H9 (cell line): ENCODE measurements around the gene GMPR. TPM values are rescaled to one million over a fixed set of nuclear protein-coding genes. Genes with fewer than 3 reads are reported as not detected.

ENCODE experiments used
- DNase-seq: peaks from one replicate; pipeline ENCODE4 v3.0.0-alpha.2; 2017
- H2AFZ ChIP-seq: one replicate; pipeline ENCODE4 v1.6.1; 2013; ENCODE audit warnings: mild to moderate bottlenecking, low read length, control low read depth, moderate library complexity
- H2AK5ac ChIP-seq: 2 replicates; pipeline ENCODE4 v1.6.1; 2013; ENCODE audit warnings: low read length, control low read depth, mixed read lengths; ENCODE audit not compliant: insufficient read length
- H2BK120ac ChIP-seq: one replicate; pipeline ENCODE4 v1.6.1; 2013; ENCODE audit warnings: low read depth, mild to moderate bottlenecking, low read length, control low read depth, inconsistent platforms; ENCODE audit not compliant: poor library complexity, severe bottlenecking
- H2BK12ac ChIP-seq: 2 replicates; pipeline ENCODE4 v1.6.1; 2013; ENCODE audit warnings: low read length, control low read depth, mixed read lengths, low read depth; ENCODE audit not compliant: insufficient read length
- H2BK15ac ChIP-seq: 2 replicates; pipeline ENCODE4 v1.6.1; 2013; ENCODE audit warnings: low read depth, low read length, control low read depth
- H2BK20ac ChIP-seq: one replicate; pipeline ENCODE4 v1.6.1; 2013; ENCODE audit warnings: low read depth, mild to moderate bottlenecking, low read length, control low read depth, inconsistent platforms; ENCODE audit not compliant: poor library complexity, severe bottlenecking
- H2BK5ac ChIP-seq: 2 replicates; pipeline ENCODE4 v1.6.1; 2013; ENCODE audit warnings: low read length, control low read depth, mixed read lengths; ENCODE audit not compliant: insufficient read length
- H3K14ac ChIP-seq: 2 replicates; pipeline ENCODE4 v1.6.1; 2013; ENCODE audit warnings: low read length, control low read depth; ENCODE audit not compliant: insufficient read depth
- H3K18ac ChIP-seq: 2 replicates; pipeline ENCODE4 v1.6.1; 2013; ENCODE audit warnings: low read depth, mild to moderate bottlenecking, mixed read lengths, low read length, control low read depth; ENCODE audit not compliant: insufficient read length
- H3K23ac ChIP-seq: 2 replicates; pipeline ENCODE4 v1.6.1; 2013; ENCODE audit warnings: low read length, control low read depth, mixed read lengths, low read depth; ENCODE audit not compliant: insufficient read length
- H3K23me2 ChIP-seq: 2 replicates; pipeline ENCODE4 v1.6.1; 2013; ENCODE audit warnings: low read depth, mild to moderate bottlenecking, mixed read lengths, low read length, control low read depth; ENCODE audit not compliant: insufficient read length, poor library complexity, severe bottlenecking
- H3K27ac ChIP-seq: 2 replicates; pipeline ENCODE4 v1.5.1; 2013; ENCODE audit warnings: low read length, control low read depth, mixed read lengths, low read depth; ENCODE audit not compliant: insufficient read length
- H3K27me3 ChIP-seq: 2 replicates; pipeline ENCODE4 v1.6.1; 2013; ENCODE audit warnings: low read length, control low read depth, inconsistent platforms; ENCODE audit not compliant: insufficient read depth
- H3K4ac ChIP-seq: 2 replicates; pipeline ENCODE4 v1.6.1; 2013; ENCODE audit warnings: low read depth, mild to moderate bottlenecking, control low read depth, inconsistent platforms, low read length, moderate library complexity
- H3K4me1 ChIP-seq: 2 replicates; pipeline ENCODE4 v1.6.1; 2013; ENCODE audit warnings: low read length, control low read depth, inconsistent platforms; ENCODE audit not compliant: insufficient read depth
- H3K4me2 ChIP-seq: 2 replicates; pipeline ENCODE4 v1.6.1; 2013; ENCODE audit warnings: low read length, control low read depth, mixed read lengths; ENCODE audit not compliant: insufficient read length, insufficient read depth
- H3K56ac ChIP-seq: 2 replicates; pipeline ENCODE4 v1.6.1; 2013; ENCODE audit warnings: low read depth, mild to moderate bottlenecking, mixed read lengths, low read length, control low read depth; ENCODE audit not compliant: insufficient read length
- H3K79me1 ChIP-seq: 2 replicates; pipeline ENCODE4 v1.6.1; 2013; ENCODE audit warnings: low read depth, mild to moderate bottlenecking, moderate library complexity, low read length, control low read depth, inconsistent platforms; ENCODE audit not compliant: insufficient read depth, poor library complexity, severe bottlenecking
- H3K79me2 ChIP-seq: 2 replicates; pipeline ENCODE4 v1.6.1; 2013; ENCODE audit warnings: low read length, control low read depth, inconsistent platforms; ENCODE audit not compliant: insufficient read depth
- H3K9ac ChIP-seq: 2 replicates; pipeline ENCODE4 v1.6.1; 2013; ENCODE audit warnings: low read length, control low read depth, mixed read lengths; ENCODE audit not compliant: insufficient read length; ENCODE audit errors: extremely low read depth
- H3K9me3 ChIP-seq: one replicate; pipeline ENCODE4 v1.6.1; 2013; ENCODE audit warnings: low read depth, low read length, inconsistent platforms; ENCODE audit not compliant: control insufficient read depth
- H3T11ph ChIP-seq: one replicate; pipeline ENCODE4 v1.6.1; 2013; ENCODE audit warnings: mild to moderate bottlenecking, low read length, control low read depth, inconsistent platforms
- H4K20me1 ChIP-seq: one replicate; pipeline ENCODE4 v1.6.1; 2013; ENCODE audit not compliant: control insufficient read depth, insufficient read length, insufficient read depth
- H4K5ac ChIP-seq: 2 replicates; pipeline ENCODE4 v1.6.1; 2013; ENCODE audit warnings: low read depth, mild to moderate bottlenecking, mixed read lengths, low read length, control low read depth; ENCODE audit not compliant: insufficient read length
- H4K8ac ChIP-seq: replicated peaks from 2 replicates; pipeline ENCODE4 v1.6.1; 2013; ENCODE audit warnings: low read length, control low read depth, mixed read lengths, low read depth; ENCODE audit not compliant: insufficient read length
- H4K91ac ChIP-seq: 2 replicates; pipeline ENCODE4 v1.6.1; 2013; ENCODE audit warnings: low read depth, mild to moderate bottlenecking, moderate library complexity, mixed read lengths, low read length, control low read depth; ENCODE audit not compliant: insufficient read length
- H3K27ac Mint-ChIP-seq, 3 experiments: 2 replicates in 2 of 3; 3 replicates in 1 of 3; pipeline ENCODE4 v1.8.0; 2020 to 2021; ENCODE audit warnings: mixed read lengths in 3 of 3, mild to moderate bottlenecking in 1 of 3, moderate library complexity in 1 of 3
- H3K27me3 Mint-ChIP-seq: 2 replicates; pipeline ENCODE4 v1.8.0; 2021; ENCODE audit warnings: low read depth, mild to moderate bottlenecking, moderate library complexity, mixed read lengths
- H3K36me3 Mint-ChIP-seq, 3 experiments: 2 replicates in 2 of 3; 3 replicates in 1 of 3; pipeline ENCODE4 v1.8.0; 2020 to 2021; ENCODE audit warnings: low read depth in 3 of 3, mixed read lengths in 3 of 3; ENCODE audit not compliant: insufficient read depth in 1 of 3
- H3K4me1 Mint-ChIP-seq, 2 experiments: 2 replicates each; pipeline ENCODE4 v1.8.0; 2020; ENCODE audit warnings: mixed read lengths in 2 of 2
- H3K4me3 Mint-ChIP-seq, 2 experiments: 2 replicates in 1 of 2; 3 replicates in 1 of 2; pipeline ENCODE4 v1.8.0; 2020 to 2021; ENCODE audit warnings: mild to moderate bottlenecking in 2 of 2, mixed read lengths in 2 of 2, moderate library complexity in 1 of 2
- H3K9me3 Mint-ChIP-seq, 2 experiments: 2 replicates in 1 of 2; 3 replicates in 1 of 2; pipeline ENCODE4 v1.8.0; 2020; ENCODE audit warnings: mild to moderate bottlenecking in 2 of 2, mixed read lengths in 2 of 2, moderate library complexity in 1 of 2
- CTCF ChIP-seq: fragments of 200-600 bp; sonication (generic); conservative IDR thresholded peaks from 3 replicates; pipeline ENCODE4 v1.8.0; 2021; ENCODE audit warnings: antibody characterized with exemption, mild to moderate bottlenecking
- WGBS: extraction: QIAGEN DNeasy Blood & Tissue Kit; methylation state at CpG from one replicate; pipeline ENCODE4 v1.1.7; 2013; ENCODE audit warnings: missing lambda C conversion rate, low lambda C conversion rate, mixed read lengths; ENCODE audit not compliant: insufficient read length; ENCODE audit errors: extremely low coverage; 5-methylcytosine and 5-hydroxymethylcytosine counted together
- total RNA-seq: library from RNA; stranded (reverse); gene quantifications from 2 replicates; pipeline ENCODE4 v1.2.1, GENCODE V29; 2021

GMPR gene
- total RNA-seq, 1 experiment from 2014 or later, result 0.70 TPM

- Histone ChIP-seq H2AK5ac (no peak overlapping the region), H3K23ac (no peak overlapping the region), H3K56ac (no peak overlapping the region), H3K23me2 (no peaks in the 10 kb centered on the region), H2BK12ac (no peak overlapping the region), H2BK5ac (no peak overlapping the region), H3K18ac (no peak overlapping the region), H4K91ac (no peak overlapping the region), H3K9ac (no peak overlapping the region), H2BK20ac (no peak overlapping the region), H4K20me1 (no peaks in the 10 kb centered on the region), H3K27me3 (no peaks in the 10 kb centered on the region; the same call in 1 of the 2 replicates), H2BK15ac (no peak overlapping the region), H3K79me2 (no peaks in the 10 kb centered on the region), H3K27ac (no peak overlapping the region), H3T11ph (no peak overlapping the region), H3K4me1 (peaks cover 2% of the 10 kb centered on the region; the same call in 1 of the 2 replicates), H4K8ac (no peak overlapping the region), H2BK120ac (no peak overlapping the region), H3K4me2 (no peak overlapping the region), H4K5ac (no peak overlapping the region), H3K9me3 (no peaks in the 10 kb centered on the region), H2AFZ (no peak overlapping the region), H3K79me1 (no peaks in the 10 kb centered on the region), H3K4ac (no peak overlapping the region), H3K14ac (no peak overlapping the region)
- peaks cover 16 to 17% of the 10 kb centered on the region in 2 experiments for H3K4me1 Mint-ChIP-seq
- 0 out of 7 replicates have a peak, but pooled peaks cover 0 to 2% (median 0%) of the 10 kb centered on the region in 3 experiments for H3K36me3 Mint-ChIP-seq
- no peak for TF ChIP-seq CTCF
- H3K4me3 Mint-ChIP-seq, result no peak overlapping the region
- peaks cover 32% of the 10 kb centered on the region for H3K27me3 Mint-ChIP-seq
- WGBS, result no CpG with 5 or more reads among the region's 5 CpGs
- no peak for DNase-seq
- H3K9me3 Mint-ChIP-seq, result no peaks in the 10 kb centered on the region
- no peak overlapping the region; a peak in 1 of 7 replicates for H3K27ac Mint-ChIP-seq
Observed at GRCh38 chr6:16244446-16244845, 6.1 kb downstream of the GMPR start.
